NCI-H2029 (cell line): ENCODE data around the gene PLEKHA7.
A peak's percentile ranks its signal among the peaks of the same experiment; 100 is the strongest.
"Not testable (repeated sequence)": the region's sequence is repeated elsewhere in the genome, so short reads cannot be mapped to it uniquely, and the experiment has no call there.

Source experiments
- DNase-seq: peaks from one replicate; lab custom pipeline; 2025; lab: John Stamatoyannopoulos, UW

Gene PLEKHA7

DNA sequence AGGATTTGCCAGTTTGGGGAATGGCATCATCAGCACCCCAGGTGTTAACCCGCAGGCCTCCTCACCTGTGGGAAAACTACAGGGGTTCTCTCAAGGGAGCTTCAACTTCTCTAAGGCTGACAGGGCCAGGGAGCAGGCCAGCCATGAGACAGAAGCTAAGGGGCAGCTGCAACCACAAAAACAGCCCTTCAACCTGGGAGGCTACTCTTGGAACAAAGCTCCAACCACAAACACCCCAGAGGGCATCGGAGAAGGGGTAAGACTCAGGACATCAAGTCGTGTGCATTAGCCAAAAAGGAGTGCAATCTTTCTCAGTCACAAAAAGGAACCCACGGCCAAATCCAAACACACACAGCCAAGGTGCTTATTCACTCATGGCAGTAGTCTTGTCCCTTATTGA lies 103.0 kb downstream of the PLEKHA7 start:
- no peak for DNase-seq

DNA sequence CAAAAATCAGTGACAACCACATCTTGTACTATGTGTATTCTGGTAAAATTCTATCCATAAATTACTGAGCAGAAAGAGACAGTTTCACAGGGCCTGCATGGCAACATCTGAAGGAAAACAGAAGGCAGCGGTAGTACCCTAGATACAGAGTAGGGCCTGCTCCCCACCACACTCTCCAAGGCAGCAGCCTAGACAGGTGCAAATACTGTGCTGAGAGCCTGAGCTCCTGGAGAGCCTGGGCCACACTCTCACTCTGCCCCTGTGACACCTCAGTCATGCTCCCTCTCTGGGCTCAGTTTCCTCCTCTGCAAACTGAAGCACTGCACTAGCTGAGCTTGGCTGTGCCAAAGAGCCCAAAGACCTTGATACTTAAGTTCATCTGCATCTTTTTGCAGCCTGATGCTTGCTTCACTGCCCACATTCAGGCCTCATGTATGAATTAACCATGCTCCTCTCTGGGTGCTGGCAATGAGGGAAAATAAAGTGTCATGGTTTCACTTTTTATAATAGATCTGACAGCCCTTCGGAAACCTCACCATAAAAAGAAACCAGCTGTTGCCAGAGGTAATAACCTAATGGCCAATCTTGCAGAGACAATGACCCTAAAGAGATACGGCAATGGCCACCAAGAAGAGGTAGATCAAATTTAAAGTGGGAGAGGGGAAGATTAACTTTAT lies 104.7 kb downstream of the PLEKHA7 start:
- no peak for DNase-seq

DNA sequence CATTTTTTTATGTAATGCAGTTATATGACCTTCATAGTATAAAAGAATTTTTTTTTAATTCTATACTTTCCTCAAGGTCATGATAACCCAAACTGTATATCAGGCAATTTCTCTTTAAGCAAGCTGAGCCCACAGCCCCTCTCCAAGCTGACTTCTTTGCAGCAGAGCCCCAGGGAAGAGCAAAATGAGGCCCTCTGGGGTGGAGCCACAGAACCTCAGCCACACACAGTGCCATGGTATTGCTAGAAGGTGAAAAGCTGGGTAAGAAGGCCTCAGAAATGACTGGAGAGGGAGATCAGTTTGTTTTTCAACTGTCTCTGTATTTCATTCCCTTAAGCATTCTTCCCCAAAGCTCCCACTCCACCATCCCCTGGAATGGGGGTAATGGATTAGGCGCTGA lies 108.8 kb downstream of the PLEKHA7 start:
- no peak for DNase-seq

DNA sequence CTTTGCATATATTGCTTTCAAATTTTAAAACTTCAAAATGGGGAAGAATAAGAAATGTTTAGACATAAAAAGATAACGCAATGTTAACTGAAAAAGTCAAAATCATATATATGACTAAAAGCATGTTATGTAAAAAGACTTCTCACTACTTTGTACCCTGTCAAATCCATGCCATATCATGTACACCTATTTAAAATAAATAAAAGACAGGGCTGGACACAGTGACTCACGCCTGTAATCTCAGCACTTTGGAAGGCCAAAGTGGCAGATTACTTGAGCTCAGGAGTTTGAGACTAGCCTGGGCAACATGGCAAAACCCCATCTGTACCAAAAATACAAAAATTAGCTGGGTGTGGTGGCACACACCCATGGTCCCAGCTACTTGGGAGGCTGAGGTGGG lies 109.5 kb downstream of the PLEKHA7 start:
- not testable (repeated sequence) for DNase-seq

DNA sequence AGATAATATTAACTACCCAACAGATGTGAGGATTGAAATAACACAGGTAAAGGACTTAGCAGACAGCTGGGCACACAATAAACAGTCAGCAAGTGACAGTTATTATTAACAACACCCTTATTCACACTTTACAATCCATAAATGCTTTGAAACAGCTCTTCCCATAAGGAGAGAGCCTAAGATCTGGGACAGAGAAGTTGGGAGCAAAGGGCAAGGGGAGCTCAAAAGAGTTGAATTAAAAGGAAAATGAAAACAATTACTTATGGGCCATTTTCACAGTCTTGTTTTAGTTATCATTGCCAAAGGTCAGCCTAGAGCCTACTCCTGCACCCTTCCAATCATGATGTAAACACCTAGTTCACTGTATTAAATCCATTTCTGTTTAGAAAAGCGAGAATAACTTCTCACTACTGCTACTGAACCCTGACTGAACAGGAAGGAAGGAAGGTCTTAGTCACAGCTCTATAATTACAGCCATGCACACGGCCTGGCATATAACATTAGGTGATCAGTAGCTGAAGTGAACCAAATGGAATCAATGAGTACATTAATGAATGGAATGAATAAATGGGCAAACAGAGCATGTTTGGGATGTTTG lies 111.3 kb downstream of the PLEKHA7 start:
- no peak for DNase-seq

DNA sequence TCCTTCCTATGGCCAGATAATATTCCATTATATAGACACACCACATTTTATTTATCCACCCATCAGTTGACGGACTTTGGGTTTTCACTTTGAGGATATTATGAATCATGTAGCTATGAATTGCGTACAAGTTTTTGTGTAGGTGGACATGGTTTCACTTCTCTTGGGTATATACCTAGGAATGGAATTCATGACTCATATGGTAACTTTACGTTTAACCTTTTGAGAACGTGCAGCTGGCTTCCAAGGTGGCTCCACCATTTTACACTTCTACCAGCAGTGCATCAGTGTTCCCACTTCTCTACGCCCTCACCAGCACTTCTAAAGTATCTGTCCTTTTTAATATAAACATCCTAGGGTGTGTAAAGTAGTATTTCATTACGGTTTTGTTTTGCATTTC lies 112.0 kb downstream of the PLEKHA7 start:
- no peak for DNase-seq

DNA sequence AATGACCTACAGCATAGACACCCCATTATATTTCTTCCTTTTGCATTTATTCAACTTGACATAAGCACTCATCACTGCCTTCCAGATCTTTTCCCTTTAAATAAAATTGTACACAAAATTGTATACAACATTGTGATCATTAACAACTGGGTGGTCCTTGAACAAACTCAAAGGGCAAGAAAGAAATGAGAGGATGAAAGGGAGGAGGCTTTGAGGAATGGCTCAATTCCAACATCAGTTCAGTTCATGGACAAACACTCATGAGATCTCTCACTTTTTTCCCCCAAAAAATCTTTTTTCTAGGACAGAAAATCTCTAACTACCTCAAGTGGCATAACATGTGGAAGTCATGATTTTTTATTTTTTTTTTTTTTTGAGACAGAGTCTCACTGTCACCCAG lies 113.7 kb downstream of the PLEKHA7 start:
- DNase-seq = no peak

DNA sequence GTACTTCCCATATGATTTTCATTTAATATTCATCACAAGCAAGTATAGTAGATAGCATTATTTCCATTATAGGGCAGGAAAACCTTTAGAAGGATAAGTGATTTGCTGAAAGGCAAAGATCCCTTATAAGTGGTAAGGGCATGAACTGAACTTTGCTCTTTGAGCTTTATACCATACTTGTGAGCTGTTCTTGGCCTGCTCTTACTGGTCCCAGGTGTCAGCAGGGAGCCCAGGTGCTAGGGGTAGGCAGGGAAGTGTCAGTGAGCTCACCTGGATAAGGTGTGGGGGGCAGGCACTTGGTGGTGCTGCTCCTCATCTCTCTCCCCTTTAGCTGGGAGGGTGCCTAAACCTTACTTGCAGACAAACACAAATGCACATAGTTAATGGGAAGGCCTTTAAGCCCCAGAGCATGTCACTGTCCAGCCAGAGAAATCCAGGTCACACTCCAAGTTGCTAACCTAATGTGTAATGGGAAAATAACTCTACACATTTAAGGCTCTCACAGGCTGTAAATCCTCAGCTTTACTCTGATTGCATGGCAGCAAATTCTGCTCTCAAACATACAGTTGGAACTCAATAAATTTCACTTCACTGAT lies 114.4 kb downstream of the PLEKHA7 start:
- DNase-seq = no peak

DNA sequence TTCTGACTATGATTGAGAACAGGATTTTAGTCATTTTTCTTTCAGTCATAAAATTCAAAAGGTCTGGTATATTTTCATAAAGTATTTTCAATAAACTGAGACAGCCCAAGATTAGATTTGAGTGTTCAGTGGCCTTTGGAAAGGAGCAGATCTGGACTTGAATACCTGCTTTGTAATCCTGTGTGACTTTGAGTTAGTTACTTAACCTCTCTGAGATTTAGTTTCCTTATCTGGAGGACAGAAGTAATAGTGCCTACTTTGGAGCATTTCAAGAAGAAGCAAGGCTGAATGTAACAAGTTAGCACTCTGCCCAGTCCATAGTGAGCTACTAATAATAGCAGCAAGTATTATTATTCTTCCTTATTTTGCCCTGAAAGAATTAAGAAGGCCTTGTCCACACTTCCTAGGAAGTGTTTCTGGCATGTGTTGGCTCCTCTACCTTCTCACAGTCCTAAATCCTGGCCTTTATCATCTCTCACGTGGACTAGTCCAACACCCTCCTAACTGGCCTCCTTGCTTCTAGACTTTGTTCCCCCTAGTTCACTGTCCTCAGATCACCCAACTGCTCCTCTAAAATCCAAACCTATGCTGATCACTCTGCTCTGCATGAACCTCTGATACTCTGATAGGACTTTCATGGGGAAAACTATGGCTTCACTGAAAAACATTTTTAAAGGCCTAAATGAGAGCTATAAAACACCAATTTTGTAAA lies 115.8 kb downstream of the PLEKHA7 start:
- no peak for DNase-seq

DNA sequence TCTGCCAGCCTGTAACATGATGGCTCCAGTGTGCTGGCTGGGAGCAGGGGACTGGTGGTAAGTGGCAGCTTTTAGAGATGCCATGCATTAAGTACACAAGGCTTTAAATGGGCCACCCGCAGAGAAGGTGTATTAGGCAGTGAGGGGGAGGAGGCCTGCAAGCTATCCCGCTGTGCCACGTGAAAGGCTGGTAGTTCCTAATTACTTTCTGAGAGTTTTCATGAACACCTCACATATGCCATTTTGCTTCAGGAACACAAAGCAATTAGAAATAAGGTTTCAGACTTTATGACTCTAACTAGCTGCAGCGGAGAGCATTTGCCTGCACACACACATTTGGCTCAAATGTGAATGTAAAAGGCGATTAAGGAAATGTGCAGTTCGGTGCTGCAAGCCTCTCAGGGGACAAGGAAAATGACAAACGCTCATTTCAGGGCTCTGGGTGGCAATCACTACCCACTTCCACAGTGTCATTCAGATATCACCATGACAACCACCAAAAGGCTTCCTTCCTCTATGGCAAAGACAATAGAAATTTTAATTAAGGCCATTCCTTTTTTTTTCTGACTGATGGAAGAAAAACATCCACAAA lies 116.6 kb downstream of the PLEKHA7 start:
- peak; percentile 37 for DNase-seq

DNA sequence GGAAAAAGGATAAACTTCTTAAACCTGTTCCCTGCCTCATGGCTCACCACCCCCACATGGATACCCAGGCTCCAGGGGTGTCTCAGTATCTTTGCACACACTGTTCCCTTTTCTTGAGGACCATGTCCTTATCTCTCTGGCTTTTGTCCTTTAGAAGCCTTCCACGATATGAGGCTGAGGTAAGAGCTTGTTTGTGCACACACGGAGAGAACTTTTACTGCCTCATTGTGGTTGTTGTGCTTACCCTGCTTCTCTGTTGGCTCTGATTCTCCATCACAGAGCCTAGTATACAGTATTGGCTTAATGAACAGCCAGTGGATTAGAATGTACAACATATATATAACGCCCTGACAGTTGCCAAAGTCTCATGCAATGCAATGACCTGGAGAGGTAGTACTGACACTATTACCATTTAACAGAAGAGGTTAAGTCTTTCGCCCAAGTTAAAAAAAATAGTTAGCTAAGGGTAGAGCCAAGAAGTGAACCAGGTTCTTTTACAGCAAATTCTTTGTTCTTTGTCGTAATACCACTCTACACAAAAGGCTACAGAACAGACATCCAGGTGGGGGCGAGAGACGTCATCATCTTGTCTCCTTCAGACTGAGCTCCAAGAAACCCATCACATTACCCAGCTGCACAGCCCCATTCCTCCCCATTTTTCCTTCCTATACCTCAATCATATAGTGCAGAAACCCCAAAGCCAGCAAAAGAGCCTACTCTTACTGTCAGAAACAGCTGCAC lies 117.3 kb downstream of the PLEKHA7 start:
- no peak for DNase-seq

DNA sequence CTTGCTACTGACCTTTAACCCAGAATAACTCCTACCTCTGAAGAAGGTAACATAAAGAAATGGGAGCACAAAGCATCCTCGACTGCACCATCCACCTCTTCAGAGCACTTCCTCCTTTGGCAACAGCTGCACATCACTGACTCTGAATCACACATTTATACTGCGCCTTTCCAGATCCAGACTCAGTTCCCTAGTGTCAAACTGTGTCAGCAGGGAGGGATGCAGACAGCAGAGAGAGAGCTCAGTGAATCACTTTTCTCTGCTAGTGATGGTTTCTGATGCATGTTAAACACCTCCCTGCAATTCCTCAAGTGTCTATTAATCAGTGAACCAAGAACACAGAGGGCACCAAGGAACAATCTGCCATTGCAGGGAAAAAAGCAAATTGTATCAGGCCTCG lies 118.9 kb downstream of the PLEKHA7 start:
- no peak for DNase-seq

DNA sequence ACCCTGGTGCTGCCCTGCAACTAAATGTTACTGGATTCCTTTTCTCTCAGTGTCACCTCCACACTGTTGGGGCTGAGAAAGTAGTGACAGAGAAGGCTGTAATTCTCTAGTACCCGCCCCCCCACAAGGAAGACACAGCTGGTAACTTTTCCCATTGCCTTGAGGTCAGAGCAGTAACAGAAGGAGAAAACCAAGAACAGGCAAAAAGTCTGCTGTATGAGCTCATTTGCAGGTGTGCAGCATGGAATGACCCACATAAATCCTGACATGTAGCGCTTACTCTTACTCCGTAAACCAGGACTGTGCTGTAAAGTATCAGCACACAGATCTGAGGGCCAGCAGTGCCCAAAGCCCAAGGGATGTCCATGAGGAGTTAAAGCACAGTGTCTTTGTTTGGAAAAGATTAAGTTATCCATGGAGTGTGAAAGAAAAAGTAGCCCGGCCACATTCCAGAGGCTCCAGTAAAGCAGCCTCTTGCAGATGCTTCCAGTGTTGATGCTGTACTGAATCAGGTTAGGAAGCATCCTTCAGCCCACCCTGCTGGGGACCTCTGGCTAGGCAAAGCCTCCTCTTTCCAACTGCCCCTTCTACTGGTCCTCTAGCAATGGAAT lies 120.7 kb downstream of the PLEKHA7 start:
- DNase-seq = no peak

DNA sequence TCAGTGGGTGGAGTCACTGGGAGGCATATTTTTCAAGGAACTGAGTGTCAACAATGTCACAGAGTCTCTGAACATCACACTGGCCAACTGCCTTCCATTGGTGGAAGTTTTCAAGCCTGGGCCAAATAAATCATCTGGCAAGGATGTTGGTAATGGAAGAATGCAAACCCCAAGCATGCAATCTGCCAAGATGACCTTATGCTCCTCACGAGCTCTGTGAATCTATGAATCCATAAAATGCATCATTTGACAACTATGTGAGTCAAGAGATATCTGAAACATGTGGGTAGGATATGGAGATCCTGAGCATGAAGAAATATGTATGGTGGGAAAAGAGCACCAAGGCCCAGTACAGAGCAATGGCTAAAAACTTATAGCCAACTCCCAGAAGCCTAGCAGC lies 122.2 kb downstream of the PLEKHA7 start:
- no peak for DNase-seq

DNA sequence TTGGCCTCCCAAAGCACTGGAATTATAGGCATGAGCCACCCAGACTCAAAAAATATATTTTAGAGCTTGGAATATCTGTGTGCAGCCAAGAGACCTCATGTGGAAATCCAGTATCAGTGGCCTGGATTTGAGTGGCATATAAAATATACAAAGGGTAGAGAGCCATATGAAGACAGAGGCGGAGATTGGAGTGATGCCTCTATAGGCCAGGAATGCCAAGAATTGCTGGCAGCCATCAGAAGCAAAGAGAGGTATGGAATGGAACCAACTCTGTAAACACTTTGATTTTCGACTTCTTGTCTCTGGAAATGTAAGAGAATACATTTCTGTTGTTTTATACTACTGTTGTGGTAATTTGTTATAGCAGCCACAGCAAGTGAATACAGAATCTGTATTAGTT lies 123.0 kb downstream of the PLEKHA7 start:
- no peak for DNase-seq

DNA sequence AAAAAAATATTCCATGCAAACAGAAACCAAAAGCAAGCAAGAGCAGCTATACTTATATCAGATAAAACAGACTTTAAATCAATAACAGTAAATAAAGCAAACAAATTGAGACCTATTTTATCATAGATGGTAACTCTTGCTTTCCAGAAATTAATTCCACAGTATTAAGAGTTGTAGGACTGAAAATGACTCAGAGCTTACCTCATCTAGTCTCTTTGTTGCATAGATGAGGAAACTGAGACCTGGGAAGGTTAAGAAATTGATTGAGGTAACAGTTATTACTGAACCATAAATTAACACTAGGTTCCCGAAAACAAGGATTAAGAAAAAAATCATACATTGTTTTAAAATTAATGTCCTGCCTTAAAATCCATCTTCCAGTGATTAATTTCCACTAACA lies 123.8 kb downstream of the PLEKHA7 start:
- no peak for DNase-seq

DNA sequence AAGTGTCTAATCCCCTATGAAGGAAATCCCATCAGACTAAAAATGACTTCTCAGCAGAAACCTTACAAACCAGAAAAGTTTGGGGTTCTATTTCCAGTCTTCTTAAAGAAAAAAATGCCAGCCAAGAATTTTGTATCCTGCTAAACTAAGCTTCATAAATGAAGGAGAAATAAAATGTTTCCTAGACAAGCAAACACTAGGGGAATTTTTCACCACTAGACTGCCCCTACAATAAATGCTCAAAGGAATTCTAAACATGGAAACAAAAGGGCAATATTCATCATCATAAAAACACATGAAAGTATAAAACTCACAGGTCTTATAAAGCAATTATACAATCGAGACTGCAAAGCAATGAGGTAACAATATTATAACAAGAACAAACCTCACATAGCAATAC lies 124.3 kb downstream of the PLEKHA7 start:
- no peak for DNase-seq

DNA sequence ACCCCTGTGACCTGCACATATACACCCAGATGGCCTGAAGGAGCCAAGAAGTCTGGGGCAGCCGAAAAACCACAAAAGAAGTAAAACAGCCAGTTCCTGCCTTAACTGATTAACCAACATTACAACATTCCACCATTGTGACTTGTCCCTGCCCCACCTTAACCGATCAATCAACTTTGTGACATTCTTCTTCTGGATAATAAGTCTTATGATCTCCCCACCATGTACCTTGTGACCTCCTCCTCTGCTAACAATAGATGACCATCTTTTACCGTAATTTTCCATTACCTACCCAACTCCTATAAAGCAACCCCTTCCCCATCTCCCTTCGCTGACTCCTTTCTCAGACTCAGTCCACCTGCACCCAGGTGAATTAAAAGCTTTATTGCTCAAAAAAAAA lies 125.2 kb downstream of the PLEKHA7 start:
- DNase-seq = not testable (repeated sequence)

DNA sequence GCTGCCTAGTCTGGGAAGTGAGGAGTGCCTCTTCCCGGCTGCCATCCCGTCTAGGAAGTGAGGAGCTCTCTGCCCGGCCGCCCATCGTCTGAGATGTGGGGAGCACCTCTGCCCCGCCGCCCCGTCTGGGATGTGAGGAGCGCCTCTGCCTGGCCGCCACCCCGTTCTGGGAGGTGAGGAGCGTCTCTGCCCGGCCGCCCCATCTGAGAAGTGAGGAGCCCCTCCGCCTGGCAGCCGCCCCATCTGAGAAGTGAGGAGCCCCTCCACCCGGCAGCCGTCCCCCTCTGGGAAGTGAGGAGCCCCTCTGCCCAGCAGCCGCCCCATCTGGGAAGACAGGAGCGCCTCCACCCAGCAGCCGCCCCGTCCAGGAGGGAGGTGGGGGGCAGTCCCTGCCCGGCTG lies 126.3 kb downstream of the PLEKHA7 start:
- not testable (repeated sequence) for DNase-seq

DNA sequence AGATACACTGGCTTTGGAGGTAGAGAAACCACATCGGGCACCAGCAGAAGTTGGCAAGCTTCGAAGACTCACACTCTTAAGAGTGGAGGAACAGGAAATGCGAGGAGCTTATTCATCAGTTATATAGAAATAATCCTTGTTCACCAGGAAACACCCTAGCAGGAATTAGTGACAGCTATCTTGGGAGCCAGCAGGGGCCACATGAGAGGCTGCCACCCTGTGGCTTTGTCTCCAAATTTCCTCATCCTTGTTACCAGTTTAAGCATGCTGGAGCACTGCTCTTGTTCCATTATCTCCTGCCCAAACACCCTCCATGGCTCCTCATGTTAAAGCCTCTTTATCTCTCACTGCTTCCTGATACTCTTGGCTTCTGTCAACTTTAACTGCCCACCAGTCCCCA lies 131.0 kb downstream of the PLEKHA7 start:
- DNase-seq = peak; percentile 62

DNA sequence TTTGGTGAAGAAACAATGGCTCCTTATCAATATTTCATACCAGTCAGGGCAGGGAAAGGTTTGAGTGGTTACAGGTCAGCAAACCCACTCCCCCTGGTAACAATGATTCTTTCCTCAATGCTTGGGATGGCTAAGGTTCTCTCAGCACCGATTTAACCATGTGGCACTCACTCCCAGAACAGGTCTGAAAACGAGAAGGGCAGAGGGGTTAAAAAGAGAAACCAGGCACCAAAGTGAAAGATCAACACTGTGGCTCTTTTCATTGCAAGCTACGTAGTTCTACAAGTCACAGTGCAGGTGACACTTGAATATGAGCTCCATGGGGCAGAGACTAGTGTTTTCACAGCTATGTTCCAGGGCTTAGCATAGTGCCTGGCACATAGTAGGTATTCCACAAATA lies 132.4 kb downstream of the PLEKHA7 start:
- no peak for DNase-seq
